ENCODE data around the gene ADAM12.
"Not testable (repeated sequence)": the region's sequence is repeated elsewhere in the genome, so short reads cannot be mapped to it uniquely, and the experiment has no call there.

The ADAM12 gene

DNA sequence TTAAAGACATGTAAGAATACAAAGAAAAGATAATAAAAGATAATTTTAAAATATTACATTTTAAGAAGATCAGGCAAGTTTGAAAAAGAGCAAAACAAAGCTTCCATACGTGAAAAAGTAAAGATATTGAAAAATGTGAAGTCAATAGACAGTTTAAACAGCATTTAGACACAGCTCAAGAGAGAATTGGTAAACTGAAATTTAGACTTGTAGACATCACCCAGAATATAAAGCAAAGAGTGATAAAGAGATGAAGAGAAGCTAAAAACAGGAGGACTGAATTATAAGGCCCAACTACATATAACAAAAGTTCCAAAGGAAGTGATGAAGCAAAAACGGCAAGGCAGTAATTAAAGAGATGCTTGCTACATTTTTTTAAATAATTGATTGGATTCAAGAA is 13.8 kb downstream of the ADAM12 start:
- DNase-seq (ENCODE audit: low spot score) = no peak

DNA sequence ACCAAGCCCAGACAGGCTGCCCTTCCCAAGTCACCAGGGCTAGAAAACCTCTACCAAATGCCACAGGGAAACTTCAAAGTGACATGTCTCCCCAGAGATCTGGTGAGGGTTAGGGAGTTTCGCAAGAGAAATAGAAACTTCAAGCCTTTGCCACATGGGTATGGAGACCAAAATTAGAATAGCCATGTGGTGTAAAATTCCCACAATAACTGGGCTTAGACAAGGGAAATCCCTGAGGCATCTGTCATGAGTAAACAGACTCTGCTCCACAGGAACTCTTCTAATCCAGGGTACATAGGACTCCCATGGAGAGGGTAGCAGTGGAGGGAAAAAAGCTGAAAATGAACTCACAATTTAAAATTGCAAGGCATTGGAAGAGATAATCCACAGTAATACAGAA is 14.3 kb downstream of the ADAM12 start:
- no peak for DNase-seq (ENCODE audit: low spot score)

DNA sequence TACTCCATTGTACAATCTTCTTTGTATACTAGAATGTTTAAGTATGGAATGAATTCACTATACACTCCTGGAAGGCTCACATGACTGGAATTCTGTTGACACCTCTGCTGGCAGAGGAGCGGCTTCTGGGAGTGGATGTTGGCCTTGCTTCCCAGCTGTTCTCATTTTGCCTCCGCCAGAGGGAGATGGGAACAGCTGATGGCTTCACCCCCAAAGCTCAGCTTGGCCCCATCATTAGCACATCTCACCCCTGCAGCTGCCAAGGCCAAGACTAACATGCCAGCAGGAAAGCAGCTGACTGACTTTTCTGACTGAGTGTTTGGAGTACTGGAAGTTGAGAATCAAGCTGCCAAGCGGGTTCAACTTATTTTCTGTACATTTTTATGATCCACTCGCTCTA is 15.1 kb downstream of the ADAM12 start:
- no peak for DNase-seq (ENCODE audit: low spot score)

DNA sequence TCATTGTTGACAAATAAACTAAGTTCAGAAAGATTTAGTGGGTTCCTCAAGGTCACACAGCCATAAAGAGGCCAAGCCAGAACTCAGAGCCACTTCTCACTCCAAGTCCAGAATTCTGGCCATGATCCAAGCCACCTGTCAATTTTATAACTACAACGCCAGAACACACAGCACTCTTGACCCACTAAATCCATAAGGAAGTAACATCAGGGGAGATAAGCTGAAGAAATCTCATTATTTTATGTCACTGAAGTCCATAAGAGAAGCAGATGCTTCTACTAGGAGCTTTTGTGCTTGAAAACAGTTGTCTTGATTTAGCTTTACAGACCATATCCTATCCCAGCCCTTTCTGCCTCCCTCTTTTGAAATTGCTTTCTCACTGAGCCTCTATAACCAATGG is 15.9 kb downstream of the ADAM12 start:
- DNase-seq (ENCODE audit: low spot score) = no peak

DNA sequence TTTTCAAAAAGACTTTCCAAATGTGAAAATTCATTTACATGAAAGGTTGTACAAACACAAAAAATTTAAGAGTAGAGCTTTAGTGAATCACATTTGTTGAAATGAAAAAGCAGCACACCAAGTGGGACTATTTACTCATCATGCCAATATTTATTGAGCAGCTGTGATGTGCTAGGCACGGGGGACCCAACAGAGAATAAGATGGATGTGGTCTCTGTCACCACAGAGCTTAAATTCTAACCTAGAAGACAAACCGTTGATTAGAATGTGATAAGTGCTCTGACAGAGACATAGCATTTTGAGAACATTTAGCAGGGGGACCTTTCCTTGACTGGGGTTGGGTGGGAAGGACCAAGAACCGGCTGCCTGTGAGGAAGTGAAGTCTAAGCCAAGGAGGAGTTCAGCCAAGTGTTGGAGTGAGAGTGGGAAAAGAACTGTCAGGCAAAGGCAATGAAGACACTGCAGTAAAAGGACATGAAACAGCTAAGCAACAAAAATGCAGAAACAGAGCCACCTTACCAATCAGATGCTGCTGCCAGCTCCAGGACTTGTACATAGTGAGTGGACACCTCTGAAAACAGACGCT is 19.1 kb downstream of the ADAM12 start:
- no peak for DNase-seq (ENCODE audit: low spot score)

DNA sequence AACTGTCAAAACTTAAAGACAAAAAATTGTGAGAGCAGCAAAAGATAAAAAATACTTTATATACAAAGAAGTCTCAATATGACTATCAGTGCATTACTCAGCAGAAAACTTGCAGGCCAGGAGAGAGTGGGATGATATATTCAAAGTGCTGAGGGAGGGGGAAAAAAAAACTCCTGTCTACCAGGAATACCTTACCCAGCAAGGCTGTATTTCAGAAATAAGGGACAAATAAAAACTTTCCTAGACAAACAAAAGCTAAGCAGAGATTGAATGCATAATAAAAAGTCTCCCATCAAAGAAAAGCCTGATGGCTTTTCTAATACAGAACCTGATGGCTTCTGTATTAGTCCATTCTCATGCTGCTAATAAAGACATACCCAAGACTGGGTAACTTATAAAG is 31.1 kb downstream of the ADAM12 start:
- DNase-seq (ENCODE audit: low spot score) = no peak

DNA sequence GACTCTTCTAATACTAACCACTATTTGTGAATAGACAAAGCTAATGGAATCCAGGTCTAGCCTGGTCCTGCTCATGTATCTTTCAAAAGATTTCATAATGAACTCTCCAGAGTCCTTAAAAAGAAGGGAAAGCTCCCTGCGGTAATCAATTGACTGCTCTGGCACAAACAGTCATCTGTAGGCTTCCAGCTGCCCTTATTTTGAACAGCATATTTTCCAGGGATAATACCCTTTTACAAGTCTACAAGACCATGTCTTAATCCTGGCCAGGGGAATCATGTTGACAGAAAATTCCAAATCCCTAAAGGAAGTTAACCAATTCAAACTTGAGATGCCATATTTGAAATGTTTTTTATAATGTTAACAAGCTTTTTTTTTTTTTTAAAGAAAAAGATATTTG is 34.6 kb downstream of the ADAM12 start:
- DNase-seq (ENCODE audit: low spot score) = no peak

DNA sequence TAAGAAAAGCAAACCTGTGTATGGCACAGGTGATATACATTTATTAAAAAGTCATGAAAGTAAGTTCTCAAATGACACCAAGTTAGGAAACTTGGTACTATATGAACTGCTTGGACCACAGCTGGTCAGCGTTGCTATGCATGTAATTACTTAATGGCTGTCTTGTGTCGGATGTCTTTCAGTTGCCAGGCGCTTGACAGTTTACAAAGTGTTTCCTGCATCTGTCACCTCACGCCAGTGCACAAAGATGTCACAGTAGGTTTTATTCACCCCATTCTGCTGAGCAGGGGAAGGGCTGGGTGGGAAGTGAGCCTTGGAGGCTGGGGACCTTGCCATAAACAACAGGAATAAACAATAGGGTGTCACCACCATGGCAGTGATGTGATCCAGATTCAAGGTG is 35.8 kb downstream of the ADAM12 start:
- DNase-seq (ENCODE audit: low spot score) = no peak

DNA sequence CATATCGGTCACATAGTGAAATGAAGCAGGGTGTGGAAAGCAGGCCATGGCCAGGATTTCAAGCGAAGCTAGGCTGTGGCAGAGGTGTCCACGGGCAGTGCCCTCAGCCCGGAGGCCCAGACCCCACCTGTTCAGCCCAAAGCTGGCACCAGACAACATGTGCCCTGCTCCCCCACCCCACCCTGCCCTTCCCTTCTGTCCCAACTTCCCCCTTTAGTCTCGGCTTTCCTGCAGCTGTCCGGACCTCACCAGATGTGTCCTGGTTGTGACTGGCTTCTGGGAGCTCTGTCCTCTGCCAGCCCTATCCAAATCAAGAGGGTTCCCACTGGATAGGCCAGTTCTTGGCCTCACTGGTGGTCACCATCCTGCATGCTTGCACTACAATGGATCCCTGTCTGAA is 37.3 kb downstream of the ADAM12 start:
- no peak for DNase-seq (ENCODE audit: low spot score)

DNA sequence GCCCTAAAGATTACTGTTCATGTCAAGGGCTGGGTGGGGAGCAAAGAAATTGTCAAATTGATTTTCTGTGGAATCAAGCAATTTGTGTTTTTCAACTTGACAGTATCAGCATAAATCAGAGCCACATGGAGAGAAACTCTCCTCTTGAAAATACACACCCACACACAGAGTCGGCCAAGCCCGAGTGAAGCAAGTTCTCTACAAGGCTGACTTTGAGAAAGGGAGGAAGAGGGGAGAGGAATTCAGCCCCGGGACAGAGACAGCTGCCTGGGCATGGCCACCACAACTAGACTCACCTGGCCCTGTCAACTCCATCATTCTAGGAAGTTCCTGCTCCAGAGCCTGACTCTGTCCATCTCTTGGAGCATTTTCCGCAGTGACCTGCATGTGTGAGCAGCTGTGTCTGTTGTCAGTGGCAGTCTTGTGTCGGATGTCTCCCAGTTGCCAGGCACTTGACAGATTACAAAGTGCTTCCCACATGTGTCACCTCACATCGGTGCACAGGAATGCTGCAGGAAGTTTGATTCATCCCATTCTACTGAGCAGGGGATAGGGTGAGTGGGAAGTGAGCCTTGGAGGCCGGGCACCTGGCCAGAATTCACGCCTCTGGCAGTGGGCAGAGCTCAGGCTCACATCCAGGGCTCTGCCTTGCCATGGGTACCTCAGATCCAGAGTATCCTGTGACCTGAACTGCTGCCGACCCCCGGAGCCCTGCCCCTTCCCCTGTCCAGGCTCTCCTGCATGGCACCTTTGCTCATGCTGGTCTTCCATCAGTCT is 37.9 kb downstream of the ADAM12 start:
- DNase-seq (ENCODE audit: low spot score) = no peak

DNA sequence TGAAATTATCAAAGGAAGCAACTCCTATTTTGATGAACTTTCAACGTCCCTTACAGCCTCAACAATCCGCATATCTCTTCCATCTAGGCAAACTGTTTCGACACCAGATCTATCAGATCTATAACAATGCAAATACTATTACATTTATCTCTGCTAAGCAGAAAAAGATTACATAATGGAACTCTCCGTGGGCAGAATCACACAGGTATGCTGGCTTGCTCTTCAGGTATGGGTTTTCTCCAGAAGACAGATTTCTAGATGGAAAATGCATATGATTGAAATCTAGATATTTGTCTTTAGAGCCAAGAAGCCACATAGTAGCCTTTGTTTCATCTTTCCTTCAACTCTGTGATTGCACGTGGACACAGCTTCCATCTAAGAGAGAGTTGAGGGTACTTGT is 38.6 kb downstream of the ADAM12 start:
- DNase-seq (ENCODE audit: low spot score) = no peak

DNA sequence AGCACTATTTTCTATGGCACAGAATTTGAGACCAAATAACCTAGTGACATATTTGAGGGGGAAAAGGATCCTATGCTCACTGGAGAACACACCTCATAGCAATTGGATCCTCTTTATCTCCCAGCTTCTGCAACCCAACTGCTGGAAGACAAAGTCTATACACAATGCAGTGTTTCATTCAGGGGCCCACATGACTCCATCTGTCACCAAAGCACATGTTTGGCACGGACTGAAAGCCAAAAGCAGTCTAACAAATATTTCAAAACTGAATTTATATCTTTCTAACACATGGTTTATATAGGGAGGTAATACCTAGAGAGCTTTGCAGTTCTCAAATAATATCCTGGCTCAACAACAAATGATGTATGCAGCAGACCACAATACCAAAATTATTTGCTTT is 39.2 kb downstream of the ADAM12 start:
- DNase-seq (ENCODE audit: low spot score) = no peak

DNA sequence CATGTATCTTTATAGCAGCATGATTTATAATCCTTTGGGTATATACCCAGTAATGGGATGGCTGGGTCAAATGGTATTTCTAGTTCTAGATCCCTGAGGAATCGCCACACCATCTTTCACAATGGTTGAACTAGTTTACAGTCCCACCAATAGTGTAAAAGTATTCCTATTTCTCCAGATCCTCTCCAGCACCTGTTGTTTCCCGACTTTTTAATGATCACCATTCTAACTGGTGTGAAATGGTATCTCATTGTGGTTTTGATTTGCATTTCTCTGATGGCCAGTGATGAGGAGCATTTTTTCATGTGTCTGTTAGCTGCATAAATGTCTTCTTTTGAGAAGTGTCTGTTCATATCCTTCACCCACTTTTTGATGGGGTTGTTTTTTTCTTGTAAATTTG is 44.8 kb downstream of the ADAM12 start:
- not testable (repeated sequence) for DNase-seq (ENCODE audit: low spot score)

DNA sequence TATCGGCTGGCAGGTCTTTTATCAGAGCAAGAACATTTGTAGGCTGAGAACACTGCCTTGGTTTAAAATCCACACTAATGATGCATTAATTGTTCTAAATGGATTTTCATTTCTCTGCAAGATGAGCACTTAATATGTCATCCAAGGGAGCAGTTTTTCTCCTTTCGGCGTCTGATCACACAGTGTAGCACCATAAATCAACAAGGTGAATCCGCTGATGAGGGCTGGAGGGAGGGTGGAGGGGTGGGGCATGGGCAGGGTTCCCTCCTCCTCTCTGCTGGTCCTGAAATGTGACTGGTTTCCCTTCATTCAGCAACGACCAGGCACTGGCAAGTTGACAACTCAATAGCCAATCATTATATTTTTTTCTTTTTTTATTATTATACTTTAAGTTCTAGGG is 45.6 kb downstream of the ADAM12 start:
- DNase-seq (ENCODE audit: low spot score) = no peak

DNA sequence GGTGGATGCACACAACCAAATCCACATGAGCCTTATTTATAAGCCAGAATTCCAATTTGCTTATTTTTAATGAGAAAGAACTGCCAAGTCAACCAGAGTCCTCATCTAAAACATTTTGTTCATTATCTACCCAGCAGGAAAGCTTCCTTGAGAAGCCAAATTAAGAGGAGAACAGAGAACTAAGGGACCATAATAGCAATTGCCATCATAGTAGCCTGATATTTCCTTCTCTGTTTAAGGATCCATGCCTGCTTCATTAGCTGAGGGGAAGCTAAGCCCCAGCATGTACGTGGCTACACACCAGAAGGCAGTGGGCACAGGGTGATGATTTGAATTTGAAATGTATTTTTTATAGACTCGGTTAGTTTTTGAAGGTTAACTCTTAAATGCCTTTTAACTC is 46.8 kb downstream of the ADAM12 start:
- DNase-seq (ENCODE audit: low spot score) = no peak

DNA sequence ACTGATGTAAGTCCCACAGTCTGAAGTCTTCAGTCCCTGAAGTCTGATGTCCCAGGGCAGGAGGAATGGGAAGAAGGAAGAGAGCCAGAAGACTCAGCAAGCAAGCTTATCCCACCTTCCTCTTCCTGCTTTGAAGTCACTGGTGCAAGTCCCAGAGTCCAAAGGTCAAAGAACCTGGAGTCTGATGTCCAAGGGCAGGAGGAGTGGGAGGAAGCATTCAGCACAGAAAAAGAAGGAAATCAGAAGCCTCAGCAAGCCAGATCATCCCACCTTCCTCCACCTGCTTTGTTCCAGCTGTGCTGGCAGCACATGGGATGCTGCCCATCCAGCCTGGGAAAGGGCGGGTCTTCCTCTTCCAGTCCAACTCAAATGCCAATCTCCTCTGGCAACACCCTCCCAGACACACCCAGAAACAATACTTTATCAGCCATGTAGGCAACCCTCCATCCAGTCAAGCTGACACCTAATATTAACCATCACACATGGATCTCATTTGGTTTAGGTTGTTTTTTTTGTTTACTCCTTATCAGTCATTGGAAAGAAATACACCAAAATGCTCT is 50.9 kb downstream of the ADAM12 start:
- no peak for DNase-seq (ENCODE audit: low spot score)

DNA sequence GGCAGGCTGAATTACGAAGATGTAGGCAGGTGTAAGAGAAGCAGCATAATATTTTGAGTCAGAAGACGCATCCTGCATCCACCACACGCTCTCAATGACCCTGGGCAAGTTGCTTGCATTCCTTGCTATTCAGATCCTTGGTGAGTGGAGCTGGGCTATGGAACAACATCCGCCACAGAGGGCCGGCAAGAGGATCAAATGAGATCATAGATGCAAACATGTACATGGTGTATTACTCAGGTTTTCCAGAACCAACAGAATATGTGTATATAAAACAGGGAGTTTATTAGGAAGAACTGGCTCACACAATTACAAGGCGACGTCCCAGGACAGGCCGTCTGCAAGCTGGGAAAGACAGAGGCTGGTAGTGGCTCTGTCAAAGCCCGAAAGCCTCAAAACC is 51.5 kb downstream of the ADAM12 start:
- no peak for DNase-seq (ENCODE audit: low spot score)

DNA sequence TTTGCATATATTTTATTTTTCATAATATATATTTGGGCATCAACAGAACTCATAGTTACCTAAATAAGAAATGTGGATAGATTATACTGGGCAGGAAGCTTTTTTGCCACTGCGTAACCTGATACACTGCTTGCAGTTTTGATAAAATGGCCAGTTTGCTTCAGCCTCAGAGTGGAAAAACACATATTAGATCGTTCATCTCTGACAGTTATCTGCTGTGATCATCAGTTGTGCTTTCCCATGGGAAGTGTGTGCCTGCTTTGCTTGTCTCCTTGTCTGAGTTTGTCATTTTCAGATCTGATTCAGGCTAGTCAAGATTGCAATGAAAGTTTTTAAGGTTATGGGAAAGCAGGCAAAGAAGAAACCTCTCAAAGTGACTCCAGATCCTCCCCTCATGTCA is 54.0 kb downstream of the ADAM12 start:
- DNase-seq (ENCODE audit: low spot score) = no peak

DNA sequence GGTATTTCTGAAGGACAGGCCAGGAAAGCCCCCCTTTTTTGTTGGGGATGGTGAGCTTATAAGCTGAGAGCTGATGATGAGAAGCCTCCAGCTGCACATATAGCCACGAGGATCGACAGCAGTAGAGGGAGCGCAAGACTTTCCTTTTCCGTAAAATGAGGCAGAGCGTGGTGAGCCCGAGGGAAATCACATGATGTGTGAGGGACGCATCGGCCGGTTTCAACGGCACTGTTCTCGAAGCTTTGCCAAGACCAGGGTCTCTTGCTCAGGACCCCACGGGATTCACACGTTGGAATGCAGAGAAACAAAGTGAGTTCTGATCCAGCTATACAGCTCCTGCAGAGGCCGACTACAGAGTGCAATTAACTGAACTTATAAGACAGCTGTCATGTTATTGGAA is 55.7 kb downstream of the ADAM12 start:
- no peak for DNase-seq (ENCODE audit: low spot score)

DNA sequence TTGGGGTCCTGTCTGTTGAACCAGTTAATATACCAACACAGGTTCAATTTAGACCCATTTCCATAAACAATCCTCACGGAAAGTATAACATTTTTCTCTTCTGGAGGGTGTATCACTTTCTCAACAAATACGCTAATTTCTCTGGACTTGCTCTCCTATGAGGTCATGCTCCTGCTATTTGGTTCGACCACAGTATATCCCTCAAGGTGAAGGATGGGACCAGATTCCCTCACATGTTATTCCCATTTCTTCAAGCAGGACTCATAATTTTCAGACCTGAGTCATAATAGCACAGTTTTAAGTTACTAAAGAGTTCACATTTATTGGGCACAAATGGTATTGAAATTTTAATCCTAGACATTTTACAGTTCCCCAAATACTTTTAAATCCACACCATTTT is 57.2 kb downstream of the ADAM12 start:
- DNase-seq (ENCODE audit: low spot score) = no peak

DNA sequence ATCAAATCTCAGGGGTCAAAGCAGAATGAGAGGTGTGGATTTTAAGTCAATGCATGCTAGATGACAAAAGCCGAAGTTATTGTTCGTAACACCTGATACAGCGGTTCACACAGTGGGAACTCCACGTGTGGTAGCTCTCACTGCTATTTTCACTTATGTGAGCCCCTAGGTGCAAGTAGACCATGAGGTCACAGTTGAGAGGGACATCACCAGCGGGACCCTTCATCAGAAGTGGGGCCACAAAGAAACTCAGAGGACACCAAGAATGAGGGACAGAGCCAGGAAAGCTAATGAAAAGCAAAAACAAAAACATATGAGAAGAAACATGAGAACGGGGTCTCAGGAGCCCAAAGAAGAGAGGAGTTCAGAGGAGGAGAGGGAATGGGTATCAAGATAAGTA is 63.5 kb downstream of the ADAM12 start:
- DNase-seq (ENCODE audit: low spot score) = no peak

DNA sequence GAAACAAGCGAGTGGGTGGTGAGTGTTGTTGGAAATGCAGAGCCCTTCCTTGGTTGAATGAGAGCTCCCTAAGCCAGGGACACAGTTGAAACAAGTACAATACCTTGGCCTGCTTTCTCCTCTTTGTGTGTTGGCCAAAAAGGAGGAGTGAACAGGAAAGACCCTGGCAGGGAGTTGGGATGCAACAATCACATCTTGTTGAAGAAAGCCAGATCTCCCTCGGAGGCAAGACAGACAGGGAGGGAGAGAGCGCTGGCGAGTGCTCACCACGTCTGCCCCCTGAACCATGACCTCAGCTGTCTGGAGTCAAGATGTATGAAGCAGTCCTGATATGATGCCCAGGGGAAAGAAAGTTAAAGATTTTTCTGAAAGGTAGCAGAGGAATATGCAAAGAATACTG is 66.8 kb downstream of the ADAM12 start:
- no peak for DNase-seq (ENCODE audit: low spot score)

DNA sequence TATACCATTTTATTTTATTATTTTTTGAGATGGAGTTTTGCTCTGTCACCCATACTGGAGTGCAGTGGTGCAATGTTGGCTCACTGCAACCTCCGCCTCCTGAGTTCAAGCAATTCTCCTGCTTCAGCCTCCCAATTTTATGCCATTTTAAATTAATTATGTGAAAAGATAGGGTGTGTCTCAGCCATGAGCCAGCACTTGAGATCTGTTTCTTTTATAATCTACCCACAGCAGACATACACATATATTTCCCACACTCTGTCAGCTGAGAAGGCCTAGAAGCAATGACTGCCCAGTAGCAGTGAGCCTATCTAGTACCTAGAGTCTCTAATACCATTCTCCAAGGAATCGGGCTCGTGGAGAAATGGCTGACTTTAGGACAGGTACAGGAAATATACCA is 70.5 kb downstream of the ADAM12 start:
- DNase-seq (ENCODE audit: low spot score) = no peak

Measured in HuH-7.5 (cell line).